Retinal pigment epithelial cell (primary cell): ENCODE results near the gene C11orf86.

ENCODE experiments used
- DNase-seq: peaks from one replicate; pipeline ENCODE4 v3.0.0-alpha.2; 2010; ENCODE audit warnings: low read depth
- H3K4me3 ChIP-seq: 2 replicates; pipeline ENCODE4 v1.5.1; 2011; ENCODE audit warnings: mild to moderate bottlenecking, low read length, control low read depth, moderate library complexity
- TF ChIP-seq, protein P1 (sequence below): conservative IDR thresholded peaks from 2 replicates; pipeline ENCODE4 v1.5.1; 2011; ENCODE audit warnings: low read depth, low read length, control low read depth, inconsistent platforms

The C11orf86 gene

GRCh38 chr11:66971488-66971887, 3.6 kb upstream of the C11orf86 start:
- DNase-seq = no peak
- H3K4me3 ChIP-seq = no peak overlapping the region
- TF ChIP-seq, protein P1, sequence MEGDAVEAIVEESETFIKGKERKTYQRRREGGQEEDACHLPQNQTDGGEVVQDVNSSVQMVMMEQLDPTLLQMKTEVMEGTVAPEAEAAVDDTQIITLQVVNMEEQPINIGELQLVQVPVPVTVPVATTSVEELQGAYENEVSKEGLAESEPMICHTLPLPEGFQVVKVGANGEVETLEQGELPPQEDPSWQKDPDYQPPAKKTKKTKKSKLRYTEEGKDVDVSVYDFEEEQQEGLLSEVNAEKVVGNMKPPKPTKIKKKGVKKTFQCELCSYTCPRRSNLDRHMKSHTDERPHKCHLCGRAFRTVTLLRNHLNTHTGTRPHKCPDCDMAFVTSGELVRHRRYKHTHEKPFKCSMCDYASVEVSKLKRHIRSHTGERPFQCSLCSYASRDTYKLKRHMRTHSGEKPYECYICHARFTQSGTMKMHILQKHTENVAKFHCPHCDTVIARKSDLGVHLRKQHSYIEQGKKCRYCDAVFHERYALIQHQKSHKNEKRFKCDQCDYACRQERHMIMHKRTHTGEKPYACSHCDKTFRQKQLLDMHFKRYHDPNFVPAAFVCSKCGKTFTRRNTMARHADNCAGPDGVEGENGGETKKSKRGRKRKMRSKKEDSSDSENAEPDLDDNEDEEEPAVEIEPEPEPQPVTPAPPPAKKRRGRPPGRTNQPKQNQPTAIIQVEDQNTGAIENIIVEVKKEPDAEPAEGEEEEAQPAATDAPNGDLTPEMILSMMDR = no peak

DNA sequence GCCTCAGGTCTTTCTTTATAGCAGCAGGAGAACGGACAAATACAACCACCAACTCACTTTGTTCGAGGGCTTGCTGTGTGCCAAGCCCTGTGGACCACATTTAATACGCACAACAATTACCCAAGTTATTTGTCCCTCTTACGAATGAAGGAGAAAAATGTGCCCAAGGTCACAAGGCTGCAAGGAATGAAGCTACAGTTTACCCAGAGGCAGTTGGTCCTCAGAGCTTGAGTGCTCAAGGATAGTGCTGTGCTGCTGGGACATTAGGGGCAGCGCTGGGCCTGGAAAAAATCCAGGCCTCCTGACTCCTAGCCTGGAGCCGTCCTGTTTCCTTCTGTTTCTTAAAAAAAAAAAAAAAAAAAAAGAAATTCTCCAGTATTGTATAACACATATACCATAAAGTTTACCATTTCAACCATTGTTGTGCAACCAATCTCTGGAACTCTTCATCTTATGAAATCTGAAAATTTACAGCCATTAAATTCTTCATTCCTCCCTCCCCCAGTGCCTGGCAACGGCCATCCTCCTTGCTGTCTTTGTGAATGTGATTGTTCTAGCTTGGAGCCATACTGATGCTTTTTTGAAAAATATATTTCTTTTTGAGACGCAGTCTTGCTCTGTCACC, 1.0 kb upstream of the C11orf86 start:
- TF ChIP-seq, protein P1 = no peak
- no peak for DNase-seq
- H3K4me3 ChIP-seq = no peak overlapping the region

GRCh38 chr11:66975405-66976027, 412 bp downstream of the C11orf86 start:
- DNase-seq = no peak
- H3K4me3 ChIP-seq = no peak overlapping the region
- TF ChIP-seq, protein P1 = no peak

GRCh38 chr11:66976028-66976467, 944 bp downstream of the C11orf86 start:
- TF ChIP-seq, protein P1 = peak; percentile 89
- no peak for DNase-seq
- no peak overlapping the region for H3K4me3 ChIP-seq

- TF ChIP-seq, protein P1 = no peak
- DNase-seq = no peak
- H3K4me3 ChIP-seq = no peak overlapping the region
These were observed 1.8 kb downstream of the C11orf86 start for GRCh38 chr11:66976925-66977324.

DNA sequence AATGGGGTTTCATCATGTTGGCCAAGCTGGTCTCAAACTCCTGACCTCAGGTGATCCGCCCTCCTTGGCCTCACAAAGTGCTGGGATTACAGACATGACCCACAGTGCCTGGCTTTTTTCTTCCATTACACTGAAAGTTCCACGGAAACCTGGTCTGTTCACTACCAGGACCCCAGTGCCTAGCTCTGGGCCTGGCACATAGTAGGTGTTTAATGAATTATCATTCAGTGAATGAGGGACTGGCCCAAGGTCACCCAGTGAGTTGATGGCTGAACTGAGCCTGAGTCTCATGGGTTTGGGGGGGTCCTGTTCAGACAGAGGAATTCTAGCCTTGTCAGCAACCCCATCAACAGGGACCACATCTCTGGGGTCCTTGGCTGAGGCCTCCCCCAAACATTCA, 3.1 kb downstream of the C11orf86 start:
- H3K4me3 ChIP-seq = no peak overlapping the region
- TF ChIP-seq, protein P1 = no peak
- no peak for DNase-seq

GRCh38 chr11:66978717-66979116, 3.6 kb downstream of the C11orf86 start:
- no peak for DNase-seq
- TF ChIP-seq, protein P1 = no peak
- H3K4me3 ChIP-seq = no peak overlapping the region
